H9 (cell line): ENCODE results near the gene MMP11. TPM values are rescaled to one million over a fixed set of nuclear protein-coding genes. Genes with fewer than 3 reads are reported as not detected.

Experiments
- DNase-seq: peaks from one replicate; pipeline ENCODE4 v3.0.0-alpha.2; 2017
- H2AFZ ChIP-seq: one replicate; pipeline ENCODE4 v1.6.1; 2013; ENCODE audit warnings: mild to moderate bottlenecking, low read length, control low read depth, moderate library complexity
- H2AK5ac ChIP-seq: 2 replicates; pipeline ENCODE4 v1.6.1; 2013; ENCODE audit warnings: low read length, control low read depth, mixed read lengths; ENCODE audit not compliant: insufficient read length
- H2BK120ac ChIP-seq: one replicate; pipeline ENCODE4 v1.6.1; 2013; ENCODE audit warnings: low read depth, mild to moderate bottlenecking, low read length, control low read depth, inconsistent platforms; ENCODE audit not compliant: poor library complexity, severe bottlenecking
- H2BK12ac ChIP-seq: 2 replicates; pipeline ENCODE4 v1.6.1; 2013; ENCODE audit warnings: low read length, control low read depth, mixed read lengths, low read depth; ENCODE audit not compliant: insufficient read length
- H2BK15ac ChIP-seq: 2 replicates; pipeline ENCODE4 v1.6.1; 2013; ENCODE audit warnings: low read depth, low read length, control low read depth
- H2BK20ac ChIP-seq: one replicate; pipeline ENCODE4 v1.6.1; 2013; ENCODE audit warnings: low read depth, mild to moderate bottlenecking, low read length, control low read depth, inconsistent platforms; ENCODE audit not compliant: poor library complexity, severe bottlenecking
- H2BK5ac ChIP-seq: 2 replicates; pipeline ENCODE4 v1.6.1; 2013; ENCODE audit warnings: low read length, control low read depth, mixed read lengths; ENCODE audit not compliant: insufficient read length
- H3K14ac ChIP-seq: 2 replicates; pipeline ENCODE4 v1.6.1; 2013; ENCODE audit warnings: low read length, control low read depth; ENCODE audit not compliant: insufficient read depth
- H3K18ac ChIP-seq: 2 replicates; pipeline ENCODE4 v1.6.1; 2013; ENCODE audit warnings: low read depth, mild to moderate bottlenecking, mixed read lengths, low read length, control low read depth; ENCODE audit not compliant: insufficient read length
- H3K23ac ChIP-seq: 2 replicates; pipeline ENCODE4 v1.6.1; 2013; ENCODE audit warnings: low read length, control low read depth, mixed read lengths, low read depth; ENCODE audit not compliant: insufficient read length
- H3K23me2 ChIP-seq: 2 replicates; pipeline ENCODE4 v1.6.1; 2013; ENCODE audit warnings: low read depth, mild to moderate bottlenecking, mixed read lengths, low read length, control low read depth; ENCODE audit not compliant: insufficient read length, poor library complexity, severe bottlenecking
- H3K27ac ChIP-seq: 2 replicates; pipeline ENCODE4 v1.5.1; 2013; ENCODE audit warnings: low read length, control low read depth, mixed read lengths, low read depth; ENCODE audit not compliant: insufficient read length
- H3K27me3 ChIP-seq: 2 replicates; pipeline ENCODE4 v1.6.1; 2013; ENCODE audit warnings: low read length, control low read depth, inconsistent platforms; ENCODE audit not compliant: insufficient read depth
- H3K4ac ChIP-seq: 2 replicates; pipeline ENCODE4 v1.6.1; 2013; ENCODE audit warnings: low read depth, mild to moderate bottlenecking, control low read depth, inconsistent platforms, low read length, moderate library complexity
- H3K4me1 ChIP-seq: 2 replicates; pipeline ENCODE4 v1.6.1; 2013; ENCODE audit warnings: low read length, control low read depth, inconsistent platforms; ENCODE audit not compliant: insufficient read depth
- H3K4me2 ChIP-seq: 2 replicates; pipeline ENCODE4 v1.6.1; 2013; ENCODE audit warnings: low read length, control low read depth, mixed read lengths; ENCODE audit not compliant: insufficient read length, insufficient read depth
- H3K56ac ChIP-seq: 2 replicates; pipeline ENCODE4 v1.6.1; 2013; ENCODE audit warnings: low read depth, mild to moderate bottlenecking, mixed read lengths, low read length, control low read depth; ENCODE audit not compliant: insufficient read length
- H3K79me1 ChIP-seq: 2 replicates; pipeline ENCODE4 v1.6.1; 2013; ENCODE audit warnings: low read depth, mild to moderate bottlenecking, moderate library complexity, low read length, control low read depth, inconsistent platforms; ENCODE audit not compliant: insufficient read depth, poor library complexity, severe bottlenecking
- H3K79me2 ChIP-seq: 2 replicates; pipeline ENCODE4 v1.6.1; 2013; ENCODE audit warnings: low read length, control low read depth, inconsistent platforms; ENCODE audit not compliant: insufficient read depth
- H3K9ac ChIP-seq: 2 replicates; pipeline ENCODE4 v1.6.1; 2013; ENCODE audit warnings: low read length, control low read depth, mixed read lengths; ENCODE audit not compliant: insufficient read length; ENCODE audit errors: extremely low read depth
- H3K9me3 ChIP-seq: one replicate; pipeline ENCODE4 v1.6.1; 2013; ENCODE audit warnings: low read depth, low read length, inconsistent platforms; ENCODE audit not compliant: control insufficient read depth
- H3T11ph ChIP-seq: one replicate; pipeline ENCODE4 v1.6.1; 2013; ENCODE audit warnings: mild to moderate bottlenecking, low read length, control low read depth, inconsistent platforms
- H4K20me1 ChIP-seq: one replicate; pipeline ENCODE4 v1.6.1; 2013; ENCODE audit not compliant: control insufficient read depth, insufficient read length, insufficient read depth
- H4K5ac ChIP-seq: 2 replicates; pipeline ENCODE4 v1.6.1; 2013; ENCODE audit warnings: low read depth, mild to moderate bottlenecking, mixed read lengths, low read length, control low read depth; ENCODE audit not compliant: insufficient read length
- H4K8ac ChIP-seq: replicated peaks from 2 replicates; pipeline ENCODE4 v1.6.1; 2013; ENCODE audit warnings: low read length, control low read depth, mixed read lengths, low read depth; ENCODE audit not compliant: insufficient read length
- H4K91ac ChIP-seq: 2 replicates; pipeline ENCODE4 v1.6.1; 2013; ENCODE audit warnings: low read depth, mild to moderate bottlenecking, moderate library complexity, mixed read lengths, low read length, control low read depth; ENCODE audit not compliant: insufficient read length
- H3K27ac Mint-ChIP-seq, 3 experiments: 2 replicates in 2 of 3; 3 replicates in 1 of 3; pipeline ENCODE4 v1.8.0; 2020 to 2021; ENCODE audit warnings: mixed read lengths in 3 of 3, mild to moderate bottlenecking in 1 of 3, moderate library complexity in 1 of 3
- H3K27me3 Mint-ChIP-seq: 2 replicates; pipeline ENCODE4 v1.8.0; 2021; ENCODE audit warnings: low read depth, mild to moderate bottlenecking, moderate library complexity, mixed read lengths
- H3K36me3 Mint-ChIP-seq, 3 experiments: 2 replicates in 2 of 3; 3 replicates in 1 of 3; pipeline ENCODE4 v1.8.0; 2020 to 2021; ENCODE audit warnings: low read depth in 3 of 3, mixed read lengths in 3 of 3; ENCODE audit not compliant: insufficient read depth in 1 of 3
- H3K4me1 Mint-ChIP-seq, 2 experiments: 2 replicates each; pipeline ENCODE4 v1.8.0; 2020; ENCODE audit warnings: mixed read lengths in 2 of 2
- H3K4me3 Mint-ChIP-seq, 2 experiments: 2 replicates in 1 of 2; 3 replicates in 1 of 2; pipeline ENCODE4 v1.8.0; 2020 to 2021; ENCODE audit warnings: mild to moderate bottlenecking in 2 of 2, mixed read lengths in 2 of 2, moderate library complexity in 1 of 2
- H3K9me3 Mint-ChIP-seq, 2 experiments: 2 replicates in 1 of 2; 3 replicates in 1 of 2; pipeline ENCODE4 v1.8.0; 2020; ENCODE audit warnings: mild to moderate bottlenecking in 2 of 2, mixed read lengths in 2 of 2, moderate library complexity in 1 of 2
- CTCF ChIP-seq: fragments of 200-600 bp; sonication (generic); conservative IDR thresholded peaks from 3 replicates; pipeline ENCODE4 v1.8.0; 2021; ENCODE audit warnings: antibody characterized with exemption, mild to moderate bottlenecking
- WGBS: extraction: QIAGEN DNeasy Blood & Tissue Kit; methylation state at CpG from one replicate; pipeline ENCODE4 v1.1.7; 2013; ENCODE audit warnings: missing lambda C conversion rate, low lambda C conversion rate, mixed read lengths; ENCODE audit not compliant: insufficient read length; ENCODE audit errors: extremely low coverage; 5-methylcytosine and 5-hydroxymethylcytosine counted together
- total RNA-seq: library from RNA; stranded (reverse); gene quantifications from 2 replicates; pipeline ENCODE4 v1.2.1, GENCODE V29; 2021

The MMP11 gene
- total RNA-seq, 1 experiment from 2014 or later, result 5.3 TPM

GRCh38 chr22:23826510-23827350 lies 54.1 kb downstream of the MMP11 start:
- no peaks in the 10 kb centered on the region for H3K27me3 ChIP-seq
- Mint-ChIP-seq H3K27ac (peak overlapping the region in 2 of 3 experiments; percentile 87 to 96; a peak in 4 of 7 replicates), H3K9me3 (no peaks in the 10 kb centered on the region), H3K4me3 (no peak overlapping the region), H3K4me1 (peaks cover 9 to 11% of the 10 kb centered on the region in 2 experiments; a peak in 2 of 4 replicates), H3K27me3 (no peaks in the 10 kb centered on the region), H3K36me3 (peaks cover 44 to 87% (median 84%) of the 10 kb centered on the region in 3 experiments)
- H2BK120ac ChIP-seq, result no peak overlapping the region
- H4K91ac ChIP-seq, result no peak overlapping the region
- TF ChIP-seq CTCF, result no peak
- no peak overlapping the region for H3K9ac ChIP-seq
- H2BK12ac ChIP-seq, result no peak overlapping the region
- H2BK15ac ChIP-seq, result no peak overlapping the region
- H2AFZ ChIP-seq, result no peak overlapping the region
- WGBS, result no CpG with 5 or more reads among the region's 15 CpGs
- no peak overlapping the region for H3K18ac ChIP-seq
- no peak overlapping the region for H3K4ac ChIP-seq
- no peaks in the 10 kb centered on the region for H4K20me1 ChIP-seq
- no peak overlapping the region for H2AK5ac ChIP-seq
- H3K56ac ChIP-seq, result no peak overlapping the region
- no peak overlapping the region for H3K27ac ChIP-seq
- DNase-seq, result no peak
- H3K79me2 ChIP-seq, result no peaks in the 10 kb centered on the region
- no peak overlapping the region for H3T11ph ChIP-seq
- H3K14ac ChIP-seq, result no peak overlapping the region
- H2BK20ac ChIP-seq, result no peak overlapping the region
- no peak overlapping the region for H4K8ac ChIP-seq
- no peak overlapping the region for H2BK5ac ChIP-seq
- H3K4me2 ChIP-seq, result no peak overlapping the region
- H3K23me2 ChIP-seq, result no peaks in the 10 kb centered on the region
- no peaks in the 10 kb centered on the region for H3K4me1 ChIP-seq
- H3K9me3 ChIP-seq, result no peaks in the 10 kb centered on the region
- no peak overlapping the region for H4K5ac ChIP-seq
- H3K23ac ChIP-seq, result no peak overlapping the region
- H3K79me1 ChIP-seq, result no peaks in the 10 kb centered on the region
